ENCODE results near the gene NUDCD2. TPM values are rescaled to one million over a fixed set of nuclear protein-coding genes. Genes with fewer than 3 reads are reported as not detected.
A peak's percentile ranks its signal among the peaks of the same experiment; 100 is the strongest.

Gene NUDCD2
- total and polyA plus RNA-seq, 7 experiments from 2014 or later: 17.9 to 62.8 (median 27.5) TPM

DNA sequence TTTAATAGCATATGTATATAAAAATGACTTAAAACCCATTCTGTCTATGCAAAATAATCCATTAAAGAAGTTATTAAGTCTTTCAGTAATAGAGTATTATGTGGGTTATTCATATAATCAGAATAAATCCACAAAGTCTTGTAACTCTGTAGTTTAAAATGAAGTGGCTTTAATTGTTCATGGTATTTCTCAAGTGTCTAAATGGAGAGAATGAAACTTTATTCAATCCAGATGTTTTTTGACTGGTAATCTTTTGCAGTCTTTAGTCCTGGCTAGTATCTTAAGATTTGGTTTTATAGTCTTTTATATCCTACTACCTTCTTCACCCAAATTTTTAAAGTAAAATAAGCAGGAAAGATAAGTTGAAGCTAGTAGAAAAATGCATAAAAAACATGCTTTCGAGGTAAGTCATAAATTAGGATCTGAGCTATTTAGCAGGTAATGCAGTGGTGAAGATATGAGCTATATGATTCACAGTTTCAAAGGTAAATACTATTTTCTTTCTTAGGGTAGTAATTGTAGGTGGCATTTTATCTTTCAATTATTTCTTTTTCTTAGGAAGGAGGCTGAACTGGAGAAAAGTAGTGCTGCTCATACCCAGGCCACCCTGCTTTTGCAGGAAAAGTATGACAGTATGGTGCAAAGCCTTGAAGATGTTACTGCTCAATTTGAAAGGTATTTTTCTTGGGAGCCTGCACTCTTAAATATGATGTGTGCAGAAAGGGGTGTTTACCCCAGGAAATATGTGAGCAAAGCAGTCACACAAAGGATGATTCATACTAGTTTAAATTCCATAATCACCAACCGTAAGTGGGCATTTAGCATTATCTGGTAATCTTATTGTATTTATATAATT, 18.5 kb upstream of the NUDCD2 start:
- Histone ChIP-seq H3K9me3 (ENCODE audit: control insufficient read depth in 2 of 3, low read length in 3 of 3) (no peaks in the 10 kb centered on the region), H3K27ac (ENCODE audit: low read depth, low read length) (no peak overlapping the region), H3K4me3 (ENCODE audit: low read length) (no peak overlapping the region), H3K4me1 (ENCODE audit: control insufficient read depth in 2 of 2, insufficient read depth in 2 of 2, low read length in 2 of 2) (peaks cover 0 to 4% of the 10 kb centered on the region in 2 donors), H3K36me3 (ENCODE audit: control insufficient read depth in 2 of 3, insufficient read depth in 3 of 3, low read length in 3 of 3) (no peaks in the 10 kb centered on the region), H3K27me3 (ENCODE audit: control insufficient read depth in 2 of 2, insufficient read depth in 2 of 2, low read length in 2 of 2) (no peaks in the 10 kb centered on the region)
- Mint-ChIP-seq H3K4me1 (peaks cover 0 to 6% (median 0%) of the 10 kb centered on the region in 7 donors), H3K4me3 (no peak overlapping the region), H3K36me3 (peaks cover 0 to 16% (median 0%) of the 10 kb centered on the region in 5 donors), H3K27me3 (no peaks in the 10 kb centered on the region), H3K9me3 (no peaks in the 10 kb centered on the region), H3K27ac (peak overlapping the region in 1 of 9 donors; percentile 2)
- intact Hi-C loops (cut with micrococcal nuclease): no loop called here
- ATAC-seq (no peak), DNase-seq (no peak)
- POLR2A ChIA-PET: interaction anchor here (0.8 to 2.3 kb wide), 5 partner anchors 17 to 32 kb away, joined by 3 to 9 read pairs (median 3); partner anchors contain the start of genes HMMR, MAT2B and NUDCD2
- CTCF ChIA-PET: interaction anchor here (0.6 to 1.3 kb wide), 3 partner anchors 24 to 135 kb away, joined by 3 to 6 read pairs (median 3); no protein-coding TSS in a partner anchor

DNA sequence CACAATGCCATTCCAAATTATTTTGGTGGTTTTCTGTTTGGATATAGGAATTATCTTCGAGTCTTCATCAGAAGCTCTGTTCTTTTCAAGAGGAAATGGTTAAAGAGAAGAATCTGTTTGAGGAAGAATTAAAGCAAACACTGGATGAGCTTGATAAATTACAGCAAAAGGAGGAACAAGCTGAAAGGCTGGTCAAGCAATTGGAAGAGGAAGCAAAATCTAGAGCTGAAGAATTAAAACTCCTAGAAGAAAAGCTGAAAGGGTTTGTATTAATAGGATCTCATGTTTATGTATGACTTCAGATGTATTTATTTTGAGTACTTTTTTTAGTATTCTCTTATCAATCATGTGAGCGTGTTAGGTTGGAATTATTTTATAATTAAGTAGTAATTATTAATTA, 15.5 kb upstream of the NUDCD2 start:
- H3K4me3 ChIP-seq (ENCODE audit: low read length): no peak overlapping the region
- no peaks in the 10 kb centered on the region for H3K27me3 Mint-ChIP-seq
- intact Hi-C loops (cut with micrococcal nuclease): no loop called here
- no peak overlapping the region for H3K4me3 Mint-ChIP-seq
- H3K36me3 ChIP-seq (ENCODE audit: control insufficient read depth in 2 of 3, insufficient read depth in 3 of 3, low read length in 3 of 3): no peaks in the 10 kb centered on the region
- peaks cover 0 to 13% (median 0%) of the 10 kb centered on the region in 7 donors for H3K4me1 Mint-ChIP-seq
- H3K27ac ChIP-seq (ENCODE audit: low read depth, low read length): no peak overlapping the region
- ChIA-PET CTCF (interaction anchor here (0.7 to 2.7 kb wide), 6 partner anchors 11 to 677 kb away, joined by 3 to 20 read pairs (median 3); partner anchors contain the start of genes HMMR and NUDCD2), POLR2A (interaction anchor here (1.7 to 8.7 kb wide), 3 partner anchors 15 to 32 kb away, joined by 8 to 65 read pairs (median 12); partner anchors contain the start of genes HMMR, MAT2B and NUDCD2)
- ATAC-seq (no peak), DNase-seq (no peak)
- H3K4me1 ChIP-seq (ENCODE audit: control insufficient read depth in 2 of 2, insufficient read depth in 2 of 2, low read length in 2 of 2): peaks cover 0 to 4% of the 10 kb centered on the region in 2 donors
- no peaks in the 10 kb centered on the region for H3K9me3 Mint-ChIP-seq
- H3K27ac Mint-ChIP-seq: no peak overlapping the region
- peaks cover 0 to 19% (median 0%) of the 10 kb centered on the region in 5 donors for H3K36me3 Mint-ChIP-seq
- H3K27me3 ChIP-seq (ENCODE audit: control insufficient read depth in 2 of 2, insufficient read depth in 2 of 2, low read length in 2 of 2): no peaks in the 10 kb centered on the region
- H3K9me3 ChIP-seq (ENCODE audit: control insufficient read depth in 2 of 3, low read length in 3 of 3): no peaks in the 10 kb centered on the region

DNA sequence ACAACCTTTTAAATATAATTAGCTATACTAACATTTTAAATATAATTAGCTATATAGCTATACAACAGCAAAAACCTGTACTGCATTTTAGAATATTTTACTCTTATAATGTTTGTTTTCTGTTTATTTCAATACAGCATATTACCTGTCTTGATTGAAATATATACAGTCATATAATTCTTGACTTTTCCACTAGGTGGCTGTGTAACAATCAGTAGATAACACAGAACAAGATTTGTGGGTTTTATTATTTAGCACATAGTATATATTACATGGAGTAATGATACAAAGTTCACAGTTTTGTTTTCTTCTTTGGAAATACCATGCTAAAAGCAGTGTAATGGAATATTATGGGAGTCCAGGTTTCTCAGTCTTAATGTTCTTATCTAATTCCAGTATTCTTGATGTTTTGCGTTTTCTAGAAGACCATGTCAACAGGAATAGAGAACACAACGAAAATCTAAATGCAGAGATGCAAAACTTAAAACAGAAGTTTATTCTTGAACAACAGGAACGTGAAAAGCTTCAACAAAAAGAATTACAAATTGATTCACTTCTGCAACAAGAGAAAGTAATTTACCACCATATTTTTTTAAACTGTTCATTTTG, 13.8 kb upstream of the NUDCD2 start:
- Histone ChIP-seq H3K36me3 (ENCODE audit: control insufficient read depth in 2 of 3, insufficient read depth in 3 of 3, low read length in 3 of 3) (no peaks in the 10 kb centered on the region), H3K27ac (ENCODE audit: low read depth, low read length) (no peak overlapping the region), H3K4me3 (ENCODE audit: low read length) (no peak overlapping the region), H3K4me1 (ENCODE audit: control insufficient read depth in 2 of 2, insufficient read depth in 2 of 2, low read length in 2 of 2) (no peaks in the 10 kb centered on the region), H3K27me3 (ENCODE audit: control insufficient read depth in 2 of 2, insufficient read depth in 2 of 2, low read length in 2 of 2) (no peaks in the 10 kb centered on the region), H3K9me3 (ENCODE audit: control insufficient read depth in 2 of 3, low read length in 3 of 3) (no peaks in the 10 kb centered on the region)
- no peaks in the 10 kb centered on the region for H3K9me3 Mint-ChIP-seq
- no peaks in the 10 kb centered on the region for H3K27me3 Mint-ChIP-seq
- ChIA-PET CTCF (interaction anchor here (0.6 to 2.7 kb wide), 11 partner anchors 9 to 43 kb away, joined by 3 to 20 read pairs (median 4); partner anchors contain the start of genes HMMR and MAT2B), POLR2A (interaction anchor here (0.6 to 8.7 kb wide), 6 partner anchors 13 to 83 kb away, joined by 3 to 65 read pairs (median 8); partner anchors contain the start of genes HMMR, MAT2B and NUDCD2)
- ATAC-seq (peak; percentile 84), DNase-seq (peak in 4 of 9 donors; percentile 12 to 48 (median 36))
- peaks cover 0 to 13% (median 0%) of the 10 kb centered on the region in 7 donors for H3K4me1 Mint-ChIP-seq
- no peak overlapping the region for H3K27ac Mint-ChIP-seq
- H3K4me3 Mint-ChIP-seq: no peak overlapping the region
- peaks cover 0 to 19% (median 0%) of the 10 kb centered on the region in 5 donors for H3K36me3 Mint-ChIP-seq
- intact Hi-C loops (cut with micrococcal nuclease): loop anchor here (1.0 to 2.0 kb wide), 4 partner anchors 12 to 91 kb away; partner anchors contain the start of gene MAT2B (in 1 of the 2)

DNA sequence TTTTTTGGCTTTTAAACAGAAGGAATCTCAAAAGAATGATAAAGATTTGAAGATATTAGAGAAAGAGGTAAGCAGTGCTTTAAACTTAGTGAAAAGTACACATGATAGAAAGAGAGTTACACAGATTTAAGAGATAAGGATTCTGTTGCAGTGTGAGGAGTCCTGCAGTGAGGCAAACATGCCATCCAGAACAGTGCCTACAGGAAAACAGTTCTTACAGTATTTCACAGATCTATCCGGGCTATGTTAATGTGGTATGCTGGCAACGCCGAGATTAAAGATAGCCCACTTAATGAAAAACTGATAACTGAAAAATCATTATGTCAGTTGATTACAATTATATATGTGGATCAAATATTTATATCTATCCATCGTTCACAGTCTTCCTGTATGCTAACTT, 7.8 kb upstream of the NUDCD2 start:
- Histone ChIP-seq H3K4me3 (ENCODE audit: low read length) (no peak overlapping the region), H3K9me3 (ENCODE audit: control insufficient read depth in 2 of 3, low read length in 3 of 3) (no peaks in the 10 kb centered on the region), H3K36me3 (ENCODE audit: control insufficient read depth in 2 of 3, insufficient read depth in 3 of 3, low read length in 3 of 3) (no peaks in the 10 kb centered on the region), H3K27me3 (ENCODE audit: control insufficient read depth in 2 of 2, insufficient read depth in 2 of 2, low read length in 2 of 2) (no peaks in the 10 kb centered on the region), H3K27ac (ENCODE audit: low read depth, low read length) (no peak overlapping the region), H3K4me1 (ENCODE audit: control insufficient read depth in 2 of 2, insufficient read depth in 2 of 2, low read length in 2 of 2) (peaks cover 0 to 3% of the 10 kb centered on the region in 2 donors)
- intact Hi-C loops (cut with micrococcal nuclease): no loop called here
- CTCF ChIA-PET: interaction anchor here (0.9 kb wide), 1 partner anchor 9 kb away, joined by 3 read pairs; no protein-coding TSS in a partner anchor
- H3K36me3 Mint-ChIP-seq: peaks cover 0 to 23% (median 0%) of the 10 kb centered on the region in 5 donors
- POLR2A ChIA-PET: interaction anchor here (0.5 to 8.7 kb wide), 3 partner anchors 8 to 36 kb away, joined by 3 to 65 read pairs (median 7); partner anchors contain the start of genes HMMR, MAT2B and NUDCD2
- H3K9me3 Mint-ChIP-seq: no peaks in the 10 kb centered on the region
- H3K27ac Mint-ChIP-seq: peak overlapping the region in 1 of 9 donors; percentile 76
- H3K4me3 Mint-ChIP-seq: no peak overlapping the region
- no peaks in the 10 kb centered on the region for H3K27me3 Mint-ChIP-seq
- peaks cover 0 to 37% (median 0%) of the 10 kb centered on the region in 7 donors for H3K4me1 Mint-ChIP-seq
- ATAC-seq (no peak), DNase-seq (no peak)

DNA sequence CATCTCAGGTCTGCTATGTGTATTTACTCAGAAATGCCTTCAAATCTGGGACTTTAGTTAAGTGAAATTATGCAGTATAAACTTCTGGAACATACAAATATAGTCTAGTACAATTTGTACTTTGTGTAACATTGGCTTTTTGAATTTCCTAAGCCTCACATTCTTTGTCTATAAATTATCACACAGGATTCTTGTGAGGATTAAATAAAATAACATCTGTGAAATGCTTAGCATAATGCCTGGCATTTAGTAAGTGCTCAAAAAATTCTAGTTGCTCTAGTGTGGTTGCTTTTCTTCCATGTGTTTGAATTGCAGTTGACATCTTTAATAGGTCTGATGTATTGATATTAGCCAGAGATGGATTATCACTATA, 3.1 kb upstream of the NUDCD2 start:
- H3K27me3 ChIP-seq (ENCODE audit: control insufficient read depth in 2 of 2, insufficient read depth in 2 of 2, low read length in 2 of 2): no peaks in the 10 kb centered on the region
- H3K36me3 ChIP-seq (ENCODE audit: control insufficient read depth in 2 of 3, insufficient read depth in 3 of 3, low read length in 3 of 3): no peaks in the 10 kb centered on the region
- ChIA-PET POLR2A (interaction anchor here (5.7 to 9.7 kb wide), 2 partner anchors 23 to 43 kb away, joined by 108 to 238 read pairs; partner anchors contain the start of genes CCNG1 and MAT2B), CTCF (interaction anchor here (3.4 kb wide), 1 partner anchor 39 kb away, joined by 18 read pairs; no protein-coding TSS in a partner anchor)
- intact Hi-C loops (cut with micrococcal nuclease): no loop called here
- peaks cover 0 to 13% (median 0%) of the 10 kb centered on the region in 5 donors for H3K36me3 Mint-ChIP-seq
- H3K9me3 Mint-ChIP-seq: peaks cover 0 to 6% (median 0%) of the 10 kb centered on the region in 11 donors
- DNase-seq (no peak), ATAC-seq (no peak)
- H3K27ac Mint-ChIP-seq: peak overlapping the region in 1 of 9 donors; percentile 99
- no peak overlapping the region for H3K4me3 Mint-ChIP-seq
- peaks cover 9 to 50% (median 27%) of the 10 kb centered on the region in 7 donors for H3K4me1 Mint-ChIP-seq
- no peaks in the 10 kb centered on the region for H3K9me3 ChIP-seq (ENCODE audit: control insufficient read depth in 2 of 3, low read length in 3 of 3)
- peaks cover 8 to 23% of the 10 kb centered on the region in 2 donors for H3K4me1 ChIP-seq (ENCODE audit: control insufficient read depth in 2 of 2, insufficient read depth in 2 of 2, low read length in 2 of 2)
- no peak overlapping the region for H3K4me3 ChIP-seq (ENCODE audit: low read length)
- no peaks in the 10 kb centered on the region for H3K27me3 Mint-ChIP-seq
- H3K27ac ChIP-seq (ENCODE audit: low read depth, low read length): no peak overlapping the region

Data from naive thymus-derived CD4-positive, alpha-beta T cell (primary cell).